ENCODE measurements around the gene TRIM71.
"Not testable (repeated sequence)": the region's sequence is repeated elsewhere in the genome, so short reads cannot be mapped to it uniquely, and the experiment has no call there.

The TRIM71 gene

GRCh38 chr3:32892625-32893598 is 75.1 kb downstream of the TRIM71 start:
- DNase-seq = no peak

GRCh38 chr3:32894977-32895376 is 77.2 kb downstream of the TRIM71 start:
- DNase-seq = no peak

- no peak for DNase-seq
Observed at GRCh38 chr3:32895701-32896100, 77.9 kb downstream of the TRIM71 start.

GRCh38 chr3:32896143-32896542 is 78.3 kb downstream of the TRIM71 start:
- no peak for DNase-seq

GRCh38 chr3:32897001-32897601 is 79.3 kb downstream of the TRIM71 start:
- no peak for DNase-seq

GRCh38 chr3:32897981-32898623 is 80.3 kb downstream of the TRIM71 start:
- no peak for DNase-seq

GRCh38 chr3:32899265-32899664 is 81.5 kb downstream of the TRIM71 start:
- DNase-seq = no peak

GRCh38 chr3:32901005-32901932 is 83.5 kb downstream of the TRIM71 start:
- DNase-seq = peak in 1 of 4 experiments; percentile 41

- DNase-seq = peak in 1 of 4 experiments; percentile 15
Observed at GRCh38 chr3:32902887-32903371, 85.1 kb downstream of the TRIM71 start.

- DNase-seq = no peak
Observed at GRCh38 chr3:32903953-32904352, 86.2 kb downstream of the TRIM71 start.

GRCh38 chr3:32909999-32910398 is 92.2 kb downstream of the TRIM71 start:
- DNase-seq = no peak

- no peak for DNase-seq
Observed at GRCh38 chr3:32910954-32911353, 93.2 kb downstream of the TRIM71 start.

GRCh38 chr3:32912046-32912445 is 94.2 kb downstream of the TRIM71 start:
- DNase-seq = no peak

GRCh38 chr3:32913790-32914446 is 96.1 kb downstream of the TRIM71 start:
- no peak for DNase-seq

GRCh38 chr3:32919920-32920319 is 102.1 kb downstream of the TRIM71 start:
- no peak for DNase-seq

GRCh38 chr3:32922078-32922477 is 104.3 kb downstream of the TRIM71 start:
- no peak for DNase-seq

GRCh38 chr3:32930161-32930560 is 112.4 kb downstream of the TRIM71 start:
- no peak for DNase-seq

- not testable (repeated sequence) for DNase-seq
Observed at GRCh38 chr3:32931273-32931672, 113.5 kb downstream of the TRIM71 start.

- DNase-seq = peak; percentile 52 to 60 (median 58)
Observed at GRCh38 chr3:32934150-32934742, 116.4 kb downstream of the TRIM71 start.

GRCh38 chr3:32937331-32937730 is 119.5 kb downstream of the TRIM71 start:
- DNase-seq = no peak

Data from suppressor macrophage (primary cell).